Smooth muscle cell (in vitro differentiated cells): ENCODE results near the gene NDFIP1. TPM values are rescaled to one million over a fixed set of nuclear protein-coding genes. Genes with fewer than 3 reads are reported as not detected.

Experiments
- DNase-seq: peaks from one replicate; lab custom pipeline; 2025; ENCODE audit not compliant: unreplicated experiment; lab: John Stamatoyannopoulos, UW
- H2AFZ ChIP-seq: fragments of 200-600 bp; sonication (generic); 2 replicates; pipeline ENCODE4 v1.6.0; 2016; ENCODE audit warnings: antibody characterized with exemption, low read depth, mild to moderate bottlenecking
- H3F3A ChIP-seq: fragments of 200-600 bp; sonication (generic); 2 replicates; pipeline ENCODE4 v1.6.0; 2017; ENCODE audit warnings: antibody characterized with exemption, low read depth
- H3K27ac ChIP-seq: fragments of 200-600 bp; sonication (generic); 2 replicates; pipeline ENCODE4 v1.5.1; 2016; ENCODE audit warnings: low read depth, mild to moderate bottlenecking
- H3K27me3 ChIP-seq: fragments of 200-600 bp; sonication (generic); 2 replicates; pipeline ENCODE4 v1.6.1; 2016; ENCODE audit warnings: low read depth, mild to moderate bottlenecking
- H3K36me3 ChIP-seq: fragments of 200-600 bp; sonication (generic); 2 replicates; pipeline ENCODE4 v1.5.1; 2016; ENCODE audit warnings: low read depth
- H3K4me1 ChIP-seq: fragments of 200-600 bp; sonication (generic); 2 replicates; pipeline ENCODE4 v1.5.1; 2016; ENCODE audit warnings: low read depth
- H3K4me2 ChIP-seq: fragments of 200-600 bp; sonication (generic); 2 replicates; pipeline ENCODE4 v1.6.0; 2016; ENCODE audit warnings: mild to moderate bottlenecking
- H3K4me3 ChIP-seq: fragments of 200-600 bp; sonication (generic); 2 replicates; pipeline ENCODE4 v1.5.1; 2016; ENCODE audit warnings: mild to moderate bottlenecking
- H3K79me2 ChIP-seq: fragments of 200-600 bp; sonication (generic); 2 replicates; pipeline ENCODE4 v1.6.0; 2016; ENCODE audit warnings: low read depth, mild to moderate bottlenecking
- H3K9ac ChIP-seq: fragments of 200-600 bp; sonication (generic); 2 replicates; pipeline ENCODE4 v1.6.0; 2016; ENCODE audit warnings: low read depth
- H3K9me3 ChIP-seq: fragments of 200-600 bp; sonication (generic); replicated peaks from 2 replicates; pipeline ENCODE4 v1.5.1; 2016; ENCODE audit warnings: low read depth
- H4K20me1 ChIP-seq: fragments of 200-600 bp; sonication (generic); 2 replicates; pipeline ENCODE4 v1.6.0; 2016; ENCODE audit warnings: low read depth
- WGBS: methylation state at CpG from one replicate; pipeline ENCODE4 v1.1.7; 2016; ENCODE audit warnings: low lambda C conversion rate; 5-methylcytosine and 5-hydroxymethylcytosine counted together
- polyA plus RNA-seq: library from polyadenylated mRNA; unstranded; fragments of >200 nt; fragmentation: Nextera tagmentation; extraction: Ambion mirVana; gene quantifications from 2 replicates; pipeline ENCODE4 v1.2.1, GENCODE V29; 2016
- total RNA-seq: library from RNA; depleted of rRNA; stranded (reverse); fragments of >200 nt; gene quantifications from 2 replicates; pipeline ENCODE4 v1.2.3, GENCODE V29; 2014
- TF ChIP-seq, protein P1 (sequence below): fragments of 200-600 bp; sonication (generic); IDR thresholded peaks from 2 replicates; pipeline ENCODE4 v1.5.1; 2017; ENCODE audit warnings: borderline replicate concordance, mild to moderate bottlenecking, antibody characterized with exemption; ENCODE audit not compliant: insufficient read depth, poor library complexity, severe bottlenecking

NDFIP1 gene
- total and polyA plus RNA-seq, 2 experiments from 2014 or later = 44.5 to 71.6 TPM

- no peak overlapping the region for H3K9ac ChIP-seq
- no peak overlapping the region for H2AFZ ChIP-seq
- peaks cover 99% of the 10 kb centered on the region for H3K79me2 ChIP-seq
- H3K4me2 ChIP-seq = no peak overlapping the region
- no peak for DNase-seq
- H3K27ac ChIP-seq = no peak overlapping the region
- H3K4me3 ChIP-seq = no peak overlapping the region
- H3K4me1 ChIP-seq = no peaks in the 10 kb centered on the region
- H3F3A ChIP-seq = no peaks in the 10 kb centered on the region
- TF ChIP-seq, protein P1, sequence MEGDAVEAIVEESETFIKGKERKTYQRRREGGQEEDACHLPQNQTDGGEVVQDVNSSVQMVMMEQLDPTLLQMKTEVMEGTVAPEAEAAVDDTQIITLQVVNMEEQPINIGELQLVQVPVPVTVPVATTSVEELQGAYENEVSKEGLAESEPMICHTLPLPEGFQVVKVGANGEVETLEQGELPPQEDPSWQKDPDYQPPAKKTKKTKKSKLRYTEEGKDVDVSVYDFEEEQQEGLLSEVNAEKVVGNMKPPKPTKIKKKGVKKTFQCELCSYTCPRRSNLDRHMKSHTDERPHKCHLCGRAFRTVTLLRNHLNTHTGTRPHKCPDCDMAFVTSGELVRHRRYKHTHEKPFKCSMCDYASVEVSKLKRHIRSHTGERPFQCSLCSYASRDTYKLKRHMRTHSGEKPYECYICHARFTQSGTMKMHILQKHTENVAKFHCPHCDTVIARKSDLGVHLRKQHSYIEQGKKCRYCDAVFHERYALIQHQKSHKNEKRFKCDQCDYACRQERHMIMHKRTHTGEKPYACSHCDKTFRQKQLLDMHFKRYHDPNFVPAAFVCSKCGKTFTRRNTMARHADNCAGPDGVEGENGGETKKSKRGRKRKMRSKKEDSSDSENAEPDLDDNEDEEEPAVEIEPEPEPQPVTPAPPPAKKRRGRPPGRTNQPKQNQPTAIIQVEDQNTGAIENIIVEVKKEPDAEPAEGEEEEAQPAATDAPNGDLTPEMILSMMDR = no peak
- peaks cover 98% of the 10 kb centered on the region for H4K20me1 ChIP-seq
- H3K27me3 ChIP-seq = no peaks in the 10 kb centered on the region
- H3K36me3 ChIP-seq = no peaks in the 10 kb centered on the region
- no peaks in the 10 kb centered on the region for H3K9me3 ChIP-seq
Observed at GRCh38 chr5:142125963-142126362, 17.4 kb downstream of the NDFIP1 start.

DNA sequence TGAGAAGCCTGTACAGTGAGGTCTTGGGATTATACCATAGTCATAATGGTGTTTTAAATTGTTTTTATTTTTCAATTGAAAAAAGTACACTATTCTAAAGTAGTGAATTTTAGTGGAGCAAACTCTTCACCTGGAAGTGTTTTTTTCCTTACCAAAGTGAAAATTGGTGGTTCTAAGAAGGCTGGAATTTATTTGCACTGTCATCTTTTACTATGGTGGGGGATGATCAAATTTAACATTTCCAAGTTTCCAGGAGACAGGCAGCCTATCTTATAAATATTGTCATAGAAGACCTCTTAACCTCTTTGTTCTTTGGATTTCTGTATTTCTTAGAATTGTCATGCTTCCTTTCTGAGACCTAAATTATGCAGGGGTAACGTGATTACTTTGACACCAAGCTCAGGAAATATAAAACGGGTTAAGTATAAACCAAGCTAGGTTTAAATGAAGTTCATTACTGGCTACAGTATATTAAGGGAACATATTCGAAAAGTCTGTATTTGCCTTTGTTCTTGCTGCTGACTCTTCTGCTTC lies 20.2 kb downstream of the NDFIP1 start:
- H3K79me2 ChIP-seq = peaks cover 75% of the 10 kb centered on the region
- H3K27ac ChIP-seq = no peak overlapping the region
- TF ChIP-seq, protein P1 = no peak
- no peak overlapping the region for H3K4me2 ChIP-seq
- no peaks in the 10 kb centered on the region for H3K27me3 ChIP-seq
- no peaks in the 10 kb centered on the region for H3K9me3 ChIP-seq
- no peak for DNase-seq
- H4K20me1 ChIP-seq = peaks cover 95% of the 10 kb centered on the region
- peaks cover 10% of the 10 kb centered on the region for H3K36me3 ChIP-seq
- no peak overlapping the region for H3K9ac ChIP-seq
- H3K4me3 ChIP-seq = no peak overlapping the region
- no peaks in the 10 kb centered on the region for H3K4me1 ChIP-seq
- no peak overlapping the region for H2AFZ ChIP-seq
- H3F3A ChIP-seq = no peaks in the 10 kb centered on the region
- WGBS = 87% methylated on average over 3 of the region's 3 CpGs

DNA sequence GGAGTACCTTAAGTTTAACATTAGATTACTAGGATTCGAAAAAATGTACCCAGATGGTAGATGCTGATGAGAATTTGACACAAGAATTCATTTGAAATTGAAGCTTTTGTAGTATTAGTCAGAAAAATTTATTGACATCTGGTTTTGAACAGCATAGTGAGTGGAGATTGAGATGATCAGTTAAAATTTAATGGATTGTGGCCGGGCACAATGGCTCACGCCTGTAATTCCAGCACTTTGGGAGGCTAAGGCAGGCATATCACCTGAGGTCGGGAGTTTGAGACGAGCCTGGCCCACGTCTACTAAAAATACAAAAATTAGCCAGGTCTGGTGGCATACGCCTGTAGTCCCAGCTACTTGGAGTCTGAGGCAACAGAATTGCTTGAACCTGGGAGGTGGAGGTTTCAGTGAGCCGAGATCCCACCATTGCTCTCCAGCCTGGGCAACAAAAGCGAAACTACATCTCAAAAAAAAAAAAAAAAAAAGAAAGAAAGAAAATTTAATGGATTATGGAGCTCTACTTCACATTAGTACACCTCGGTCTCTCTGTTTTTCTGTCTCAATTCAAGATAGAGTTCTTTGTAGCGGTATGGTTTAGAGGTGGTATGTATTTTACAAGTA lies 21.0 kb downstream of the NDFIP1 start:
- TF ChIP-seq, protein P1 = no peak
- Histone ChIP-seq H3K9ac (no peak overlapping the region), H3K27me3 (no peaks in the 10 kb centered on the region), H3K27ac (no peak overlapping the region), H3K79me2 (peaks cover 67% of the 10 kb centered on the region), H3F3A (no peaks in the 10 kb centered on the region), H3K4me2 (no peak overlapping the region), H2AFZ (no peak overlapping the region), H3K9me3 (no peaks in the 10 kb centered on the region), H3K4me1 (no peaks in the 10 kb centered on the region), H3K36me3 (peaks cover 10% of the 10 kb centered on the region), H3K4me3 (no peak overlapping the region), H4K20me1 (peaks cover 92% of the 10 kb centered on the region)
- DNase-seq = no peak
- WGBS = 93% methylated on average over 11 of the region's 11 CpGs

DNA sequence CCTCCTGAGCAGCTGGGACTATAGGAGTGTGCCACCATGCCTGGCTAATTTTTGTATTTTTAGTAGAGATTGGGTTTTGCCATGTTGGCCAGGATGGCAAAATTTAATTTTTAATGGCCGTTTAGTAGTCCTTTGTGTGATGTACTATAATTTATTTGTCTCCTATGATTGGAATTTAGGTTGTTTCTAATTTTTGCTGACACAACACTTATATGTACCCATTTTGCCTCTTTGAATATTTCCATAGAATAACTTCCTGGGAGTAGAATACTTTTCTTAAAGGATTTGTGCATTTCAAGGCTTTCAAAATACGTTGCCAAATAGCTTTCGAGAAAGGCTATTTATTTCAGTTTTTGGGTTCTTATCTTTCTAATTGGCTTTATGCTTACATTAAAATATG lies 22.8 kb downstream of the NDFIP1 start:
- Histone ChIP-seq H2AFZ (no peak overlapping the region), H3K4me3 (no peak overlapping the region), H3K4me2 (no peak overlapping the region), H3K4me1 (no peaks in the 10 kb centered on the region), H3F3A (no peaks in the 10 kb centered on the region), H3K9ac (no peak overlapping the region), H3K27ac (no peak overlapping the region), H3K36me3 (peaks cover 16% of the 10 kb centered on the region), H3K27me3 (no peaks in the 10 kb centered on the region), H3K9me3 (no peaks in the 10 kb centered on the region), H3K79me2 (peaks cover 51% of the 10 kb centered on the region), H4K20me1 (peaks cover 90% of the 10 kb centered on the region)
- 98% methylated on average over 3 of the region's 3 CpGs for WGBS
- no peak for DNase-seq
- TF ChIP-seq, protein P1 = no peak
